ENCODE data around the gene BAAT.
"Not testable (repeated sequence)": the region's sequence is repeated elsewhere in the genome, so short reads cannot be mapped to it uniquely, and the experiment has no call there.

Gene BAAT

DNA sequence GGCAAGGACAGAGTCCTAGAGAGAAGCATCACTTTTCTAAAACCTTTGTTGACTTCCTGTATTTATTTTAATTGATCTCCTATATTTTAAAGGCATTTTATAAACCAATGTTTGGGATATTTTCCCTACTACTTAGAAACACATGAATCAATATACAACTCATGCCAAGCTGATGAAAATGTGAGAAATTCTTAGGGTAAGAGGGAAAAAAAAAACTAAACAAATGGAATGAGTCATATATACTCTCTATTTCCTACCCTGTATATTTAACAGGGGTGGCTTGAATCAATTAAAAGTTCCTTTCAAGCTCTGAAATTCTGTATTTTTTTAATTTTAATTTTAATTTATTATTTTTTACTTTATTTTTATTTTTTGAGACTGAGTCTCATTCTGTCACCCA, 19.6 kb downstream of the BAAT start:
- DNase-seq (ENCODE audit: low spot score), result no peak
- no peak for FAIRE-seq

- DNase-seq (ENCODE audit: low spot score) (no peak), FAIRE-seq (no peak)
Observed at GRCh38 chr9:101362450-101362849, 22.4 kb downstream of the BAAT start.

DNA sequence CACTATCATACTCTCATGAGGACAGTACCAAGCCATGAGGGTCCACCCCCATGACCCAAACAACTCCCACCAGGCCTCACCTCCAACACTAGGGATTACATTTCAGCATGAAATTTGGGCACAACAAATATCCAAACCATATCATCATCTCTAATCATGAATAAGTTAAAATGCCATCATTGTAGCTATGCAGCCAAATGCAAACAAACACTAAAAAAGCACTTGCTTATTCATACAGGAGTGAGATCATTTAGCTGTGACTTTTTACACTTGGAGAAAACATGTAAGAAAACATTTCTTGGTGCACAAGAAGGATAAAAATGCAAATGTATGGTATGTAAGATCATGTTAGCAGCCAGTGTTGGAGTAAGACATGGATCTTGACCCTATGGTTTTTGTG, 24.2 kb downstream of the BAAT start:
- no peak for FAIRE-seq

GRCh38 chr9:101359679-101360078, 25.1 kb downstream of the BAAT start:
- DNase-seq (ENCODE audit: low spot score), result no peak
- no peak for FAIRE-seq

More for the DNA sequence above, 24.2 kb downstream of the BAAT start:
- no peak for DNase-seq (ENCODE audit: low spot score)

- FAIRE-seq (no peak), DNase-seq (ENCODE audit: low spot score) (no peak)
Observed at GRCh38 chr9:101356619-101357018, 28.2 kb downstream of the BAAT start.

- DNase-seq (ENCODE audit: low spot score) (no peak), FAIRE-seq (no peak)
Observed at GRCh38 chr9:101354765-101355708, 29.8 kb downstream of the BAAT start.

DNA sequence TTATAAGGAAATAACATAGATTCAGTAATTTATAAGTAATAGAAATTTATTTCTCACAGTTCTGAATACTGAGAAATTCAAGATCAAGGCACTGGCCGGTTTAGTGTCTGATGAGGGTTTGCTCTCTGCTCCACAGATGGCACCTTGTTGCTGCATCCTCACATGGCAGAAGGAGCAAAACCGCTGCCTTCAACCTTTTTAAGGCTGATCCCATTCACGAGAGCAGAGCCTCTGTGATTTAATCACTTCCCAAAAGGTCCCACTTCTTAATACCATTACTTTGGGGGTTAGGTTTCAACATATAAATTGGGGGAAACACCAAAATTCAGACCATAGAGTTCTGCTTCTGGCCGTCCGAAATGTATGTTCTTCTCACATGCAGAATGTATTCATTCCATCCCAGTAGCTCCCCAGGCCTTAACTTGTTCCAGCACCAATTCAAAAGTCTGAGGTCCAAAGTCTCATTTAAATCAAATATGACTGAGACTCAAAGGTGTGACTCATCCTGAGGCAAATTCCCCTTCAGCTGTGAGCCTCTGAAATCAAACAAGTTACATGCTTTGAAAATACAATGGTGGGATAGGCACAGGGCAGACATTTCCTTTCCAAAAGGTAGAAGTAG, 30.6 kb downstream of the BAAT start:
- FAIRE-seq, result no peak
- no peak for DNase-seq (ENCODE audit: low spot score)

- FAIRE-seq (no peak), DNase-seq (ENCODE audit: low spot score) (no peak)
Observed at GRCh38 chr9:101353683-101354082, 31.1 kb downstream of the BAAT start.

DNA sequence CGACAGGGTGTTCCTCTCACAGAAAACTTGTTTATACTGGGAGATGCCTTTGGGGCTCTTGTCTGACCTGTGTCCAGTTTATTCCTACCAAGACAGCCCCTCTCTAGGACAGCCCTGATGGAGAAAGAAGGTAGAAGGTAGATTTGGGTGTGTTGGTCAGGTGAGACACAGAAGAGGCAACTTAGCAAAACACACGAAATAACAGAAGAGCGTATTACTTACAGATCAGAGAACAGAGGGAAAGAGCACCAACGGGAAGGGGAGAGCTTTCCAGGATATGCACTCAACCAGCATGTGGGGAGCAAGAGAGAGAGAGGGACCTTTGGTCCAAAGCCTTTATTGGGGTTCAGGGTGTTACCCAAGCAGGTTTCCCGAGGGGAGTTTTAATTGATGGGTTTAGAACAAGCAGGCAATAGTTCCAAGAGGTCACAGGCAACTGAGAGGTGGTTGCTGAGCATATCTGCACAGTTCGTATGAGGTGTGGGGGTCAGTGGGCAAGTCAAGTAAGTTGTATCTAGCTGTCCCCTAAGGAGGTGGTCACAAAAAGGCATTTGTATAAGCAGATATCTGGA, 31.8 kb downstream of the BAAT start:
- DNase-seq (ENCODE audit: low spot score) (no peak), FAIRE-seq (no peak)

- no peak for DNase-seq (ENCODE audit: low spot score)
- no peak for FAIRE-seq
Observed at GRCh38 chr9:101350285-101350684, 34.5 kb downstream of the BAAT start.

GRCh38 chr9:101342595-101342994, 42.2 kb downstream of the BAAT start:
- DNase-seq (ENCODE audit: low spot score) (no peak), FAIRE-seq (no peak)

- FAIRE-seq (no peak), DNase-seq (ENCODE audit: low spot score) (no peak)
Observed at GRCh38 chr9:101341958-101342357, 42.8 kb downstream of the BAAT start.

- no peak for FAIRE-seq
Observed at GRCh38 chr9:101337237-101337636, 47.6 kb downstream of the BAAT start.

DNA sequence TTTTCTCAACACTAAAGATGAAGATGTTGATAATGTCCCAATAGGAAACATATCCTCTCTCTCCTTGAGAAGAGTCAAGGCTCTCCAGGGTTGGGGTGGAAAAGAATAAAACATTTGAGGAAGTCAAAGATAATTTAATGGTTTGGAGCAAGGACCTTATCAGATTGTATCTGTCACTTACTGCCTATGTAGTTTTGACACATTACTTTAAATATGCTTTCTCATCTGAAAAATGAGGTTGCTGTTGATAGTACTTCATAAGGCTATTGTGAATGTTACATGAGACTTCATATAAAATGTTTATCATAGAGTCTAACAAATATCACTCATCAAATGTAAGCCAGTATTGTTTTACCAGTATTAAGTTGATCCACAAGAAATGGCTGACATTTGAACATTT, 48.7 kb downstream of the BAAT start:
- DNase-seq (ENCODE audit: low spot score) (no peak), FAIRE-seq (no peak)

More at GRCh38 chr9:101337237-101337636, 47.6 kb downstream of the BAAT start:
- DNase-seq (ENCODE audit: low spot score), result no peak

GRCh38 chr9:101333926-101334702, 50.7 kb downstream of the BAAT start:
- FAIRE-seq (no peak), DNase-seq (ENCODE audit: low spot score) (no peak)

DNA sequence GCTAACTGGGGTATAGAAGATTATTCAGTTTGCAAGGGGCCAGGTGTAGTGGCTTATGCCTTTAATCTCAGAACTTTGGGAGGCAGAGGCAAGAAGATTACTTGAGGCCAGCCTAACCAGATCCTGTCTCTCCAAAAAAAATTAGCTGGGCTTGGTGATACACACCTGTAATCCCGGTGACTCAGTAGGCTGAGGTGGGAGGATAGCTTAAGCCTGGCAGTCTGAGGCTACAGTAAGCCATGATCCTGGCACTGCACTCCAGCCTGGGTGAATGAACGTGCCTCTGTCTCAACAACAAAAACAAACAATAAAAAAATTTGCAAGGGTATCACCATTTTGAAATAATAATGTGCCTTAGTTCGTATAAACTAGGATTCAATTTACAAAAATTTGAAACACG, 51.3 kb downstream of the BAAT start:
- no peak for DNase-seq (ENCODE audit: low spot score)
- no peak for FAIRE-seq

DNA sequence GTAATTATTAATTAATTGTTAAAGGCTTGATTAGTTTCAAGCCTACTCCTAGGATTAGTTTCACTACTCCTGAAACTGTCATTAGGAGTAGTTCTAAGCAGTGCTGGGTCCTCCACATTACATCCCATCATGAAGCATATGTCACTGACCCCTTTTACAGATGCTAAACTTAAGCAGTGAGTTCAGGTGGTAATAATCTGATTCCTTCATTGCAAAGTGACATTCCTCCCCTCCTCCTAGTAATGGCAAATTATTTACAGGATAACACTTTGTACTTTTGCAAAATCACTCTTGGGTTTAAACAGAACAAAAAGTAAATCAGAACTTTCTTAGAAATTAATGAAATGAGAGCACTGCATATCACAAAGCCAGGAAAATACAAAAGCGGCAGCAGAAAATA, 52.4 kb downstream of the BAAT start:
- FAIRE-seq (no peak), DNase-seq (ENCODE audit: low spot score) (no peak)

GRCh38 chr9:101327422-101327909, 57.3 kb downstream of the BAAT start:
- not testable (repeated sequence) for DNase-seq (ENCODE audit: low spot score); FAIRE-seq

GRCh38 chr9:101326501-101326900, 58.3 kb downstream of the BAAT start:
- no peak for FAIRE-seq
- peak; percentile 31 for DNase-seq (ENCODE audit: low spot score)

DNA sequence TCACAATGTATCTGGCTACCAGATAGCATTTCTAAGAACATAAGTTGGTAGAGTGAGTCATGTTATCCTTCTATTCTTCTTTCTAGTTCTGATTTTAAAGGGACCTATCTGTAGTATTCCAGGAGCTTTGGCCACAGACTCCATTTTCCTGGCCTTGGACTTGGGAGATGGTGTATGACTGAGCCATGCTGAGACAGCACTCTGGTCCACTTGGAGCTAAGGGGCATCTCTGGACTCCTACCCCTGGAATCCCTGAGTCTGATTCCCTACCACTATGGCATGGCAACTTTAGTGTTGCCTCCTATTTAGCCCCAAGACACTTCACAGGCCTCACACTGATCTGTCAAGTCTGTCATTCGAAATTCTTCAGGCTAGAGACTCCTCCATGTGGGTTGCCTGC, 58.8 kb downstream of the BAAT start:
- FAIRE-seq (no peak), DNase-seq (ENCODE audit: low spot score) (no peak)

DNA sequence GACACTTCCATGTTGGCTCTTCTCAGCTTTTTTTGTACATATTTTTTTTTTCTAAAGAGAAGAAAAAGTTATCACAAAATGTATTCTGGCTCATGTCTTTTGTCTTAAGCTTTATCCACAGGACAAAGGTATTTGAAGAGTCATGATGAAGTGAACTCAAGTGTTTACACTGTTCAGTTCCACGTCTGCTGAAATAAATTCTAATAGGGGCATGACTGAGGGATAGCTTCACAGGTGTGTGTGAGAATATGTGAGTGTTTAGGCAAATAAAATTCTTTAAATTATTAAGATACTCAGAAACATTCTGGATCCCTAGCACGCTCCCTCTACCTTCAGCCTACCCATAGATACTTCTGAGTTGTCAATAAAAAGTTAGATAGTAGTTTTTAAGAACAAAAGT, 59.8 kb downstream of the BAAT start:
- FAIRE-seq, result no peak

More for the DNA sequence above, 59.8 kb downstream of the BAAT start:
- no peak for DNase-seq (ENCODE audit: low spot score)

Data from urothelium cell line (cell line).